AG10803 (cell line): Measurements from ENCODE around the gene SLC6A6.

ENCODE experiments used
- DNase-seq: peaks from one replicate; pipeline ENCODE4 v3.0.0; 2010; ENCODE audit warnings: low read depth
- H3K4me3 ChIP-seq: 2 replicates; pipeline ENCODE4 v1.5.1; 2011; ENCODE audit warnings: mild to moderate bottlenecking, low read length, control low read depth
- CTCF ChIP-seq: conservative IDR thresholded peaks from 2 replicates; pipeline ENCODE4 v1.5.1; 2011; ENCODE audit warnings: mild to moderate bottlenecking, low read length, control low read depth, inconsistent platforms

SLC6A6 gene

GRCh38 chr3:14440168-14440518 lies 37.7 kb downstream of the SLC6A6 start:
- DNase-seq: no peak
- H3K4me3 ChIP-seq: no peak overlapping the region

GRCh38 chr3:14440531-14441239 lies 38.3 kb downstream of the SLC6A6 start:
- H3K4me3 ChIP-seq: no peak overlapping the region
- DNase-seq: no peak
- no peak for TF ChIP-seq CTCF

More at GRCh38 chr3:14440168-14440518, 37.7 kb downstream of the SLC6A6 start:
- TF ChIP-seq CTCF: no peak

- DNase-seq: no peak
- no peak for TF ChIP-seq CTCF
- H3K4me3 ChIP-seq: no peak overlapping the region
These were observed 39.0 kb downstream of the SLC6A6 start for GRCh38 chr3:14441240-14441919.

GRCh38 chr3:14441920-14442300 lies 39.5 kb downstream of the SLC6A6 start:
- TF ChIP-seq CTCF: no peak
- H3K4me3 ChIP-seq: no peak overlapping the region
- no peak for DNase-seq

- DNase-seq: no peak
- TF ChIP-seq CTCF: no peak
- no peak overlapping the region for H3K4me3 ChIP-seq
These were observed 42.0 kb downstream of the SLC6A6 start for GRCh38 chr3:14444380-14444779.

- no peak for TF ChIP-seq CTCF
- no peak overlapping the region for H3K4me3 ChIP-seq
- no peak for DNase-seq
These were observed 43.4 kb downstream of the SLC6A6 start for GRCh38 chr3:14445773-14446172.

GRCh38 chr3:14446988-14447570 lies 44.7 kb downstream of the SLC6A6 start:
- no peak overlapping the region for H3K4me3 ChIP-seq
- TF ChIP-seq CTCF: no peak
- no peak for DNase-seq
